HAP-1 (cell line): ENCODE data around the gene FNDC3B.

Experiments
- DNase-seq, 2 experiments: peaks; one replicate each; pipeline ENCODE4 v3.0.0-alpha.2; 2016 to 2020; ENCODE audit warnings: low spot score in 2 of 2
- H3K27me3 ChIP-seq: fragments of 250-450 bp; sonication (Bioruptor Pico); 2 replicates; pipeline ENCODE4 v1.5.1; 2020; ENCODE audit warnings: low read depth, mild to moderate bottlenecking, moderate library complexity
- H3K36me3 ChIP-seq: fragments of 250-450 bp; sonication (Bioruptor Pico); replicated peaks from 2 replicates; pipeline ENCODE4 v1.5.1; 2020; ENCODE audit warnings: mild to moderate bottlenecking
- H3K4me1 ChIP-seq: fragments of 250-450 bp; sonication (Bioruptor Pico); 2 replicates; pipeline ENCODE4 v1.5.1; 2020; ENCODE audit warnings: mild to moderate bottlenecking
- H3K4me3 ChIP-seq: fragments of 250-450 bp; sonication (Bioruptor Pico); 2 replicates; pipeline ENCODE4 v1.5.1; 2020; ENCODE audit warnings: mild to moderate bottlenecking, moderate library complexity
- H3K9me3 ChIP-seq: fragments of 250-450 bp; sonication (Bioruptor Pico); 2 replicates; pipeline ENCODE4 v1.5.1; 2020; ENCODE audit warnings: mild to moderate bottlenecking, moderate library complexity
- in situ Hi-C: fragments of 300-500 bp; cut with MboI; formaldehyde crosslinking; loops from 3 replicates; pipeline ENCODE4 v1.14.3; 2020; ENCODE audit warnings: low sequenced_read_pairs, inconsistent platforms, mixed read lengths

Gene FNDC3B

DNA sequence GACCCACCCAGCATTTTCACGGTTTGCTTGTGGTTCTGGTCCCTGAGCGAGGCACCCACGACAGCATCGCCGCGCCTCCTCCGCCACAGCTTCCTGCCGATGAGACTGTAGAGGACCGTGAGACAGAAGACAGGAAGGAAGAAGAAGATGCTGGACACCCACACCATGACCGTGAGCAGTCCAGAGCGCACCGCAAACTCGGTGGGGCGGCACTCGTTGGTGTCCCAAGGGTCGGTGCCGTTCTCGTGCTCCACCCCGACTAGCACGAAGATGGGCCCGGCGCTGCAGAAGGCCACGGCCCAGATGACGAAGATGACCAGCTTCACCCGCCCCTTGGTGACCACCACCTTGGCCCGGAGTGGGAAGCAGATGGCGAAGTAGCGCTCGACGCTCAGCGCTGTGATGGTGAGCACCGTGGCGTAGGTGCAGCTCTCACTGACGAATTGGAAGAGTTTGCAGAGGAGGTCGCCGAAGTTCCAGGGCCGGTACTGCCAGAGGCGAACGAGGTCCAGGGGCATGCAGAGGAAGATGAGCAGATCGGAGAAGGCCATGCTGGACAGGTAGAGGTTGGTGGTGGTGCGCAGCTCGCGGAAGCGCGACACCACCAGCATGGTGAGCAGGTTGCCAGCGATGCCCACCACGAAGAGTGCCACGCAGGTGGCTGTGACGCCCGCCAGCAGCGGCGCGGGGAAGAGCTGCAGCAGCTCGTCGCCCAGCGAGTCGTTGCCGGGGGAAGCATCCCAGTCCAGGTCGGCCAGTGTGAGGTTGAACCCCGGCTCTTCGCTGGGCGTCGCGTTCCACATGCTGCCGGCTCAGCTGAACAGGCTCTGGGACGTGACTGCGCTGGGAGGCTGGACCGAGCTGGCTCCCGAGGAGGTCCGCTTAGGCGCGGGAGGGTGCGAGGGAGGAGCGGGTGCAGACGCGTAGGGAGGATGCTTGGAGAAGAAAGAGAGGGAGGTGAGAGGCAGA is 408.5 kb downstream of the FNDC3B start, which contains the start of gene GHSR:
Gene GHSR (minus strand): TSS at position 846 of the 969 bp plus-strand sequence. CDS start 43 bp downstream, at position 803.
- no peaks in the 10 kb centered on the region for H3K36me3 ChIP-seq
- in situ Hi-C loops, result no loop called here
- no peak for DNase-seq
- 0 out of 2 replicates have a peak, but pooled peaks cover 4% of the 10 kb centered on the region for H3K27me3 ChIP-seq
- no peaks in the 10 kb centered on the region for H3K9me3 ChIP-seq
- H3K4me3 ChIP-seq, result no peak within 1 kb of the TSS
- H3K4me1 ChIP-seq, result no peaks in the 10 kb centered on the region

DNA sequence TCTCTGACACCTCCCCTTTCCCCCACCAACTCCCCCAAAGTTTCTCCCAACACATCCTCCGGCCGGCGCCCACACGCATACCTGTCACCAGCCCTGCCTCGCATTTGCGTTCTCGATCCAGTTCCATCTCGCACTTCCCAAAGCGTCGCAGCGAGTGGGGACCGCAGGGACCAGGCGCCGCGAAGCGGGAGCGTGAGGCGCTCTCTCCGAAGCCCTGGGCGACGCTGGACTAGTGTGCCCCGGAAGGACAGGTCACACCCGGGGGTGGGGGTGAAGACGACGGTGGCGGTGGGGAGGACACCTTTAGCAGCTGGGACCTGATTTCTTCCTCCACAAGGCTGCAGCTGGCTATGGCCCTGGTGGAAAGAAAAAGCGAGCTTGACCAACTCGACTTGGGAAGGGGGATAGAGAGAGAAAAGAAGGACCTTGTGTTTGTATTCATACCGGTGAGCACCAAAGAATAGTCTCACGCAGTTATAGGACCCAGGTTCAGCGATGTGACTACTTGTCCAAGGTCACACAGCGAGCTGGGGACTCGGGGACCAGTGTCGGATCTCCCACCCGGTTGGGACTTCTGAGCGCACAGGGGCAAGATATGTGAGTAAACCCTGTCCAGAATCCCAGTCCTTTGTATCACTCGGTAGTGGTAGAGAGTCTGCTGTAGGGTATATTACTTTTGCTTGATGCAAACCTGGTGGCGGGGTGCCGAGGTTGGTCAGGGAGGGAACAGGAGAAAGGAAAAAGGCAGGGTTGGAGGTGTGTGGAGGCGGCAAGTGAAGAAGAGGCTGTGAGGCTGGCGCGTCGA is 409.5 kb downstream of the FNDC3B start:
- Histone ChIP-seq H3K4me1 (no peaks in the 10 kb centered on the region), H3K9me3 (no peaks in the 10 kb centered on the region), H3K36me3 (no peaks in the 10 kb centered on the region), H3K27me3 (0 out of 2 replicates have a peak, but pooled peaks cover 4% of the 10 kb centered on the region), H3K4me3 (no peak overlapping the region)
- in situ Hi-C loops, result no loop called here
- no peak for DNase-seq

- in situ Hi-C loops, result no loop called here
- DNase-seq, result no peak
- H3K9me3 ChIP-seq, result no peaks in the 10 kb centered on the region
- H3K4me1 ChIP-seq, result no peaks in the 10 kb centered on the region
- no peak overlapping the region for H3K4me3 ChIP-seq
- H3K36me3 ChIP-seq, result no peaks in the 10 kb centered on the region
- H3K27me3 ChIP-seq, result 0 out of 2 replicates have a peak, but pooled peaks cover 4% of the 10 kb centered on the region
Observed at GRCh38 chr3:172449466-172450149, 410.2 kb downstream of the FNDC3B start.
